ENCODE measurements around the gene EHD4. TPM values are rescaled to one million over a fixed set of nuclear protein-coding genes. Genes with fewer than 3 reads are reported as not detected.

The EHD4 gene
- total and polyA plus RNA-seq, 2 experiments from 2014 or later, result 27.3 to 34.7 TPM

GRCh38 chr15:41940441-41940857, 31.9 kb downstream of the EHD4 start:
- peaks cover 18% of the 10 kb centered on the region for H3K4me1 ChIP-seq (ENCODE audit: insufficient read depth)
- no peak for DNase-seq (ENCODE audit: low spot score)
- H4K20me1 ChIP-seq (ENCODE audit: insufficient read depth, poor library complexity, severe bottlenecking), result no peaks in the 10 kb centered on the region
- H2AFZ ChIP-seq, result no peak overlapping the region
- 86% methylated on average over 13 of the region's 13 CpGs for WGBS (ENCODE audit: low lambda C conversion rate, missing lambda C conversion rate)
- no peak overlapping the region for H3K4me2 ChIP-seq
- peaks cover 30% of the 10 kb centered on the region for H3K79me2 ChIP-seq
- no peaks in the 10 kb centered on the region for H3K36me3 ChIP-seq (replicated peaks; ENCODE audit: insufficient read depth, low read depth)
- TF ChIP-seq EZH2phosphoT487 (IDR thresholded peaks at IDR 0.05; ENCODE audit: low read depth, severe bottlenecking, unreplicated experiment) (no peak), EZH2 (IDR thresholded peaks at IDR 0.05; ENCODE audit: borderline replicate concordance) (no peak), CTCF (IDR thresholded peaks at IDR 0.05; ENCODE audit: poor library complexity) (no peak)
- no peaks in the 10 kb centered on the region for H3K9me2 ChIP-seq (replicated peaks; ENCODE audit: insufficient read depth)
- peak overlapping the region; percentile 42 for H3K27ac ChIP-seq
- no peak overlapping the region for H3K4me3 ChIP-seq
- no peaks in the 10 kb centered on the region for H3K27me3 ChIP-seq
- no peaks in the 10 kb centered on the region for H3K9me3 ChIP-seq (ENCODE audit: low read depth)

- peaks cover 32% of the 10 kb centered on the region for H3K79me2 ChIP-seq
- no peak for TF ChIP-seq CTCF (IDR thresholded peaks at IDR 0.05; ENCODE audit: poor library complexity)
- TF ChIP-seq EZH2 (IDR thresholded peaks at IDR 0.05; ENCODE audit: borderline replicate concordance), result no peak
- no peak for TF ChIP-seq EZH2phosphoT487 (IDR thresholded peaks at IDR 0.05; ENCODE audit: low read depth, severe bottlenecking, unreplicated experiment)
These were observed 32.4 kb downstream of the EHD4 start for GRCh38 chr15:41939986-41940385.

GRCh38 chr15:41937568-41937923, 34.8 kb downstream of the EHD4 start:
- Histone ChIP-seq H4K20me1 (ENCODE audit: insufficient read depth, poor library complexity, severe bottlenecking) (no peaks in the 10 kb centered on the region), H3K27ac (no peak overlapping the region), H3K4me1 (ENCODE audit: insufficient read depth) (peaks cover 19% of the 10 kb centered on the region), H3K36me3 (replicated peaks; ENCODE audit: insufficient read depth, low read depth) (no peaks in the 10 kb centered on the region), H3K9me3 (ENCODE audit: low read depth) (no peaks in the 10 kb centered on the region), H3K79me2 (peaks cover 29% of the 10 kb centered on the region), H3K27me3 (no peaks in the 10 kb centered on the region), H2AFZ (no peak overlapping the region), H3K4me2 (no peak overlapping the region), H3K4me3 (no peak overlapping the region), H3K9me2 (replicated peaks; ENCODE audit: insufficient read depth) (no peaks in the 10 kb centered on the region)
- no peak for TF ChIP-seq EZH2 (IDR thresholded peaks at IDR 0.05; ENCODE audit: borderline replicate concordance)
- no peak for TF ChIP-seq EZH2phosphoT487 (IDR thresholded peaks at IDR 0.05; ENCODE audit: low read depth, severe bottlenecking, unreplicated experiment)
- no peak for TF ChIP-seq CTCF (IDR thresholded peaks at IDR 0.05; ENCODE audit: poor library complexity)
- WGBS (ENCODE audit: low lambda C conversion rate, missing lambda C conversion rate), result 84% methylated on average over 4 of the region's 4 CpGs
- no peak for DNase-seq (ENCODE audit: low spot score)

More at GRCh38 chr15:41939986-41940385, 32.4 kb downstream of the EHD4 start:
- H3K4me3 ChIP-seq, result no peak overlapping the region
- H3K27me3 ChIP-seq, result no peaks in the 10 kb centered on the region
- 82% methylated on average over 9 of the region's 9 CpGs for WGBS (ENCODE audit: low lambda C conversion rate, missing lambda C conversion rate)
- H2AFZ ChIP-seq, result no peak overlapping the region
- H3K4me1 ChIP-seq (ENCODE audit: insufficient read depth), result peaks cover 14% of the 10 kb centered on the region
- no peaks in the 10 kb centered on the region for H4K20me1 ChIP-seq (ENCODE audit: insufficient read depth, poor library complexity, severe bottlenecking)
- no peaks in the 10 kb centered on the region for H3K36me3 ChIP-seq (replicated peaks; ENCODE audit: insufficient read depth, low read depth)
- peak overlapping the region; percentile 42 for H3K27ac ChIP-seq
- no peak for DNase-seq (ENCODE audit: low spot score)
- H3K9me2 ChIP-seq (replicated peaks; ENCODE audit: insufficient read depth), result no peaks in the 10 kb centered on the region
- H3K9me3 ChIP-seq (ENCODE audit: low read depth), result no peaks in the 10 kb centered on the region
- H3K4me2 ChIP-seq, result no peak overlapping the region

Measured in hepatocyte (in vitro differentiated cells).